GM18870 (cell line): ENCODE measurements around the gene MIS18A.
"Not testable (repeated sequence)": the region's sequence is repeated elsewhere in the genome, so short reads cannot be mapped to it uniquely, and the experiment has no call there.

Experiments
- ATAC-seq: cut with Tn5 transposase; IDR thresholded peaks from one replicate; pipeline ENCODE4 v1.9.1; 2021; ENCODE audit warnings: moderate library complexity; ENCODE audit not compliant: unreplicated experiment

The MIS18A gene

GRCh38 chr21:32306021-32306780 lies 27.4 kb upstream of the MIS18A start:
- no peak for ATAC-seq

GRCh38 chr21:32304998-32305397 lies 26.1 kb upstream of the MIS18A start:
- no peak for ATAC-seq

- no peak for ATAC-seq
Observed at GRCh38 chr21:32303385-32303784, 24.5 kb upstream of the MIS18A start.

GRCh38 chr21:32302560-32302959 lies 23.7 kb upstream of the MIS18A start:
- ATAC-seq: no peak

DNA sequence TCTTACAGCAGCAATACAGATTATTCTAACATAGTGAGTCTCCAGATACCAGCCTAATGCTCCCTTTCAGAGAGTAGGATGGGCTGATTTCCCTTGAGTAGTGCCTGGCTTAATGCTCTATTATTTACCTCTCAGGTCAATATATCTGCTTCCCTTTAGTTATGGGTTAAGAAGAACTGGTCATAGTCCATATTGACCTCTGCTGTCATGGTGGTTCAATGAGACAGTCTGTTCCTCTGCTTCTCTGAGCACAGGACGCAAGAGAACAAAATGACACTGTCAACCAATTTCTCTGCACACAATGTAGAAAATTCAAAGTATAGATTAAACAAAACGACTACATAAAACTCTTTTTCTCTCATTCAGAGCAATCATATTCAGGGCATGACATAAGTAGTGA lies 22.7 kb upstream of the MIS18A start:
- ATAC-seq: no peak

GRCh38 chr21:32300117-32300681 lies 21.4 kb upstream of the MIS18A start:
- ATAC-seq: no peak

DNA sequence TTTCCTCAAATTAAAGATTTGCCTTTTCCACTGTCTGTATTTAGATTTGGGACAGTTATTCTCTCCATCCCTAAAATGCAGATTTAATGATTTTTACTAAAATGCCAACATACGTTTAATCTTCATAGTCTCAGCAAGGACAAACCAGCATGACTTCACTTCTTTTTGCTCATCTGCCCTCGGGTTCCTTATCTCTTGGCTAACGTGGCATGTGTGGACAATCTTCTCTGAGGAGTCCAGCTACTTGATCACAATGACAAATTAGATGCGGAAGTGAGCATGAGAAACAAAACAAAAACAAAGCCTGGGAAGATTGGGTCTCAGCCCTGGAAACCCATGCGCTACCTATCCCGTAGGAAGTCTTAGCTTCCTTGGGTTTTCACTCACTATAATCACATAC lies 20.8 kb upstream of the MIS18A start:
- no peak for ATAC-seq

DNA sequence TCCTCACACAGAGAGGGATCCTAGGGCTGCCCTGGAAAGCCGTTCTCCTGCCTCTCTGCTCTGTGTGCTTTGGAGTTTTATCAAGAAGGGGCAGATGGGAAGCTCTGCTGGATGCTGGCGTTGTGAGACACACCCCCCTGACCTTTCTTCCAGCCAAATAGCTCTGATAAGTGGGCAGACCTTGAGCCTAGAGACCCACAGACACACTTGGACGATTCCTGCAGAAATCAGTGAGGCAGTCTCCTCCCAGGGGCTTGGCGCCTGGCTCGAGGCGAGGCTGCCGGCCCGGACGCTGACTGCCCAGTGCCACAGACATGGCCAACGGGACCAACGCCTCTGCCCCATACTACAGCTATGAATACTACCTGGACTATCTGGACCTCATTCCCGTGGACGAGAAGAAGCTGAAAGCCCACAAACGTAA lies 19.8 kb upstream of the MIS18A start, which contains the start of gene MRAP:
TSS of gene MRAP (plus strand) at position 198 of the 424 bp plus-strand sequence. CDS start at position 315, 117 bp downstream.
- ATAC-seq: no peak

DNA sequence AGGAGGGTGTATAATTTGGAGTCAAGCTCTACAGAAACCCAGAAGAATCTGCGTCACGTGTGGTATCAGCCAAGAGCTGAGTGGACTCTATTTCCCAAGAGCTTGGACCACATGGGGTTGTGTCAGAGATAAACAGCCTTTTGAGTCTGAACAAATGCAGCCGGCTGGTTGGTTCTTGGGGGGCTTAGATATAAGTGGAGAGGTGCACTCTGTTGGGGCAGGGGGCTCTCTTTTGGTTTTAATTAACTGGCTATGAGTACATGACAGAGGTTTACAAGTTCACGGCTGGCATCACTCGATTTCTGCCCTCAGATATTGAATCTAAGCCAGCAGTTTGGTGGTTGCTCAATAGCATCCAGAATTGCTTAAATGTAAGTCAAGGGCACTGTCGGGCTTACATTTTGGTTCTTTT lies 19.3 kb upstream of the MIS18A start:
- ATAC-seq: no peak

- no peak for ATAC-seq
Observed at GRCh38 chr21:32297449-32297848, 18.6 kb upstream of the MIS18A start.

DNA sequence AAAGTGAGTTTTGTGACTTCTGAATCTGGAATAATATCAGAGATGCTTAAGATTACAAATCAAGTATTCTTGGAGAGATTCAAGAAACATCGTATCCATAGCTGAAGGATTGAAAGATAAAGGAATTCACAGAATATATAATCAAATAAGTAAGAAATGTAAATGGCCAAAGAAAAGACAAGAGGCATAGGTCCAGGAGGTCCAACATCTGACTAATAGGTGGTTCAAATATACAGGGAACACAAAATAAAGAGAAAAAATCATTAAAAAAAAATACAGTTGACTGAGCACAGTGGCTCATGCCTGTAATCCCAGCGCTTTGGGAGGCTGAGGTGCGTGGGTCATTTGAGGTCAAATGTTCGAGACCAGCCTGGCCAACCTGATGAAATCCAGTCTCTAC lies 6.6 kb upstream of the MIS18A start:
- no peak for ATAC-seq

- ATAC-seq: no peak
Observed at GRCh38 chr21:32282992-32283391, 4.1 kb upstream of the MIS18A start.

GRCh38 chr21:32281531-32281930 lies 2.7 kb upstream of the MIS18A start:
- ATAC-seq: no peak

- ATAC-seq: no peak
Observed at GRCh38 chr21:32279377-32279680, 480 bp upstream of the MIS18A start.

DNA sequence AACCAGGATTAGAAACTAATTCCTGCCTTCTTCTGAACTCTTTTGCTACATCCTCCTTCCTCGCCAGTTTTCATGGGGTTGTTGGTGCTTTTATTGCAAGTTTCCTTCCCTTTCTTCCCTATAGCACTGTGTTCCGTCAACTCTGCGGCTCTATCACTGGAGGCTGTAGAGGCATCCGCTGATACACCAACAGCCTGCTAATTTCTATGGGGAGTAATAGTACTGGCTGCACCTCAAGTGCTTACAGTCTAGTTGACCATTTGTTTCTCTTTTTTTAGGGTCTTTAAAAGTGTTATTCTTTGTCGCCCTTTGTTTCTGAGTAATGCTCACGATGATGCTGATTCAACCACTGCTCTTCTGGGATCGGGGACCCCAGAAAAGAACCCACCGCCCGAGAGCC lies 746 bp downstream of the MIS18A start:
- no peak for ATAC-seq

DNA sequence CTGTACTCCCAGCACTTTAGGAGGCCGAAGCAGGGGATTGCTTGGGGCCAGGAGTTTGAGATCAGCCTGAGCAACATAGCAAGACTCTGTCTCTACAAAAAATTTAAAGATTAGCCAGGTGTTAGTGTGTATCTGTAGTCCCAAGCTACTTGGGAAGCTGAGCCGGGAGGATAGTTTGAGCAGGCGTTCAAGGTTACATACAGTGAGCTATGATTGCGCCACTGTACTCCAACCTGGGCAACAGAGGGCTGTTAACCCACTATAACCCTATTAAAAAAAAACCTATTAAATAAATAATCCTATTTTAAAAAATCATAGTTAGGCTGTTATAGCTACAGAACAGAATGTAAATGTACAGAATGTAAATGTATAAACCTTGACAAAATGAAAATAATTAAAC lies 2.2 kb downstream of the MIS18A start:
- no peak for ATAC-seq

- no peak for ATAC-seq
Observed at GRCh38 chr21:32270748-32271147, 8.1 kb downstream of the MIS18A start.

DNA sequence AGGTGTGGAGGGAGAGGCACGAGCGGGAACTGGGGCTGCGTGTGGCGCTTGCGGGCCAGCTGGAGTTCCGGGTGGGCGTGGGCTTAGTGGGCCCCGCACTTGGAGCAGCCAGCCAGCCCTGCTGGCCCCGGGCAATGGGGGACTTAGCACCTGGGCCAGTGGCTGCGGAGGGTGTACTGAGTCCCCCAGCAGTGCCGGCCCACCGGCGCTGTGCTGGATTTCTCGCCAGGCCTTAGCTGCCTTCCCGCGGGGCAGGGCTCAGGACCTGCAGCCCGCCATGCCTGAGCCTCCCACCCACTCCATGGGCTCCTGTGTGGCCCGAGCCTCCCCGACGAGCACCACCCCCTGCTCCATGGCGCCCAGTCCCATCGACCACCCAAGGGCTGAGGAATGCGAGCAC lies 13.5 kb downstream of the MIS18A start:
- not testable (repeated sequence) for ATAC-seq

DNA sequence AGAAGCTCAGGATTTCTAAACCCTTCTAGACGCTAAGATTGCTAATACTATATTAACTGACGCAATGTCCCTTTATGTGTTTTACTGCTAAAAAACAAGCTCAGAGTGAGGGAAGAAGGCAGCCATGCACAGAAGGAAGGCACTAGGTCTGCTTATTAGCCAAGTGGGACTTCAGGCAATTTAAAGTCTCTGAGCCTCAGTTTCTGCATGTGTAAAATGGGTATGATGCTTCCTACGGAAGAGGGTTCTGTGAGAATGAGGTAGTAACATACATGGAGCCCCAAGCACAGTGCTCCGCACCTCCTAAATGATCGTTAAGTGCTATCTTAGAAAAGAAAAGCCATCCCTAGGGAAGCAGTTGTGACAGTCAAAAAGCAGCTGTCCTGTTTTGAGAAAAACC lies 16.9 kb downstream of the MIS18A start:
- ATAC-seq: no peak

- no peak for ATAC-seq
Observed at GRCh38 chr21:32260130-32260529, 18.7 kb downstream of the MIS18A start.

DNA sequence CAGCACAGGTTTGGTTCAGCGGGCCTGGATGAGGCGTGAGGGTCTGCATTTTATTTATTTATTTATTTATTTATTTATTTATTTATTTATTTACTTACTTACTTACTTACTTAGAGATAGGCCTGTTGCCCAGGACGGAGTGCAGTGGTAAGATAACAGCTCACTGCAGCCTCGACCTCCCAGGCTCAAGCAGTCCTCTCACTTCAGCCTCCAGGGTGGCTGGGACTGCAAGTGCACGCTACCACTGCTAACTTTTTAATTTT lies 20.1 kb downstream of the MIS18A start:
- ATAC-seq: not testable (repeated sequence)

- no peak for ATAC-seq
Observed at GRCh38 chr21:32257962-32258785, 20.7 kb downstream of the MIS18A start.
